T-cell (primary cell): ENCODE data around the gene R3HDM1. TPM values are rescaled to one million over a fixed set of nuclear protein-coding genes. Genes with fewer than 3 reads are reported as not detected.
A peak's percentile ranks its signal among the peaks of the same experiment; 100 is the strongest.

Experiments used
- ATAC-seq, 4 experiments: fragments of 200-7000 bp in 3 of 4; fragments of 150-1000 bp in 1 of 4; cut with Tn5 transposase; replicated peaks in 1 of 4; 1 replicate in 3 of 4; 2 replicates in 1 of 4; pipeline ENCODE4 v1.10.0; 2021; ENCODE audit warnings: moderate library complexity in 3 of 4, mild to moderate bottlenecking in 2 of 4, moderate number of reproducible peaks in 1 of 4
- CTCF ChIA-PET, 2 donors: fragments of 300-600 bp; sonication (Branson Sonifier 250); formaldehyde crosslinking; loops; one replicate each; lab custom pipeline; 2022; ENCODE audit warnings: antibody characterized with exemption in 2 of 2; lab: Charles Lee
- POLR2A ChIA-PET, 2 donors: fragments of 300-600 bp; sonication (Branson Sonifier 250); formaldehyde crosslinking; loops; one replicate each; lab custom pipeline; 2022; ENCODE audit warnings: antibody characterized with exemption in 2 of 2; lab: Charles Lee
- DNase-seq, 35 experiments: peaks; one replicate each; pipeline versions ENCODE4 v3.0.0 to v3.0.0-alpha.2; 2013 to 2023
- H3K27ac ChIP-seq: one replicate; pipeline ENCODE4 v1.5.1; 2013; ENCODE audit warnings: low read length
- H3K27me3 ChIP-seq, 2 experiments: replicated peaks in 1 of 2; 1 replicate in 1 of 2; 2 replicates in 1 of 2; pipeline versions ENCODE4 v1.6.1 to v1.7.0; 2013; ENCODE audit warnings: low read length in 1 of 2, mixed read lengths in 1 of 2; ENCODE audit not compliant: control insufficient read depth in 2 of 2, insufficient read depth in 2 of 2; ENCODE audit errors: extremely low read depth in 1 of 2
- H3K36me3 ChIP-seq, 2 donors: 1 replicate in 1 of 2; 2 replicates in 1 of 2; pipeline versions ENCODE4 v1.6.1 to v1.7.0; 2013; ENCODE audit warnings: low read length in 1 of 2; ENCODE audit not compliant: control insufficient read depth in 2 of 2, insufficient read depth in 1 of 2; ENCODE audit errors: extremely low read depth in 1 of 2
- H3K4me1 ChIP-seq, 2 experiments: 1 replicate in 1 of 2; 2 replicates in 1 of 2; pipeline versions ENCODE4 v1.6.1 to v1.7.0; 2013; ENCODE audit warnings: low read length in 2 of 2, mixed read lengths in 1 of 2; ENCODE audit not compliant: insufficient read depth in 2 of 2, control insufficient read depth in 1 of 2; ENCODE audit errors: extremely low read depth in 1 of 2
- H3K4me3 ChIP-seq, 2 donors: 1 replicate in 1 of 2; 2 replicates in 1 of 2; pipeline versions ENCODE4 v1.5.1 to v1.7.0; 2013; ENCODE audit warnings: mild to moderate bottlenecking in 2 of 2, low read length in 1 of 2, moderate library complexity in 1 of 2; ENCODE audit not compliant: control insufficient read depth in 1 of 2; ENCODE audit errors: extremely low read depth in 1 of 2
- H3K9me3 ChIP-seq: 2 replicates; pipeline ENCODE4 v1.7.0; 2013
- H3K27ac Mint-ChIP-seq, 2 donors: one replicate each; pipeline ENCODE4 v1.8.0; 2020 to 2021; ENCODE audit warnings: mild to moderate bottlenecking in 2 of 2, mixed read lengths in 2 of 2
- H3K27me3 Mint-ChIP-seq, 2 donors: one replicate each; pipeline ENCODE4 v1.8.0; 2021 to 2022; ENCODE audit warnings: mixed read lengths in 2 of 2
- H3K36me3 Mint-ChIP-seq: one replicate; pipeline ENCODE4 v1.8.0; 2021; ENCODE audit warnings: mixed read lengths
- H3K4me1 Mint-ChIP-seq, 3 donors: one replicate each; pipeline ENCODE4 v1.8.0; 2020 to 2022; ENCODE audit warnings: mixed read lengths in 3 of 3, mild to moderate bottlenecking in 1 of 3
- H3K4me3 Mint-ChIP-seq, 3 donors: one replicate each; pipeline ENCODE4 v1.8.0; 2020 to 2022; ENCODE audit warnings: mild to moderate bottlenecking in 3 of 3, mixed read lengths in 3 of 3, moderate library complexity in 3 of 3
- H3K9me3 Mint-ChIP-seq, 3 donors: one replicate each; pipeline ENCODE4 v1.8.0; 2020 to 2022; ENCODE audit warnings: mixed read lengths in 3 of 3
- WGBS: methylation state at CpG from one replicate; pipeline ENCODE4 v1.1.5; 2013; ENCODE audit warnings: missing lambda C conversion rate; ENCODE audit not compliant: insufficient coverage; 5-methylcytosine and 5-hydroxymethylcytosine counted together
- total RNA-seq, 35 experiments: library from RNA in 6 of 35; stranded (reverse) in 6 of 35; fragments of 120-200 nt in 1 of 35; gene quantifications; one replicate each; pipeline versions ENCODE4 v1.2.1 to v1.2.4 and lab custom pipeline; 2013 to 2026

The R3HDM1 gene
- total RNA-seq, 5 donors from 2014 or later (not counting 1 experiment from before 2014, with no cell fraction given): 38.4 to 44.8 (median 41.9) TPM

GRCh38 chr2:135504811-135505210 lies 26.5 kb upstream of the R3HDM1 start:
- Histone ChIP-seq H3K4me1 (no peaks in the 10 kb centered on the region), H3K36me3 (no peaks in the 10 kb centered on the region), H3K9me3 (no peaks in the 10 kb centered on the region), H3K27me3 (no peaks in the 10 kb centered on the region), H3K27ac (no peak overlapping the region), H3K4me3 (no peak overlapping the region)
- ChIA-PET CTCF (interaction anchor here in 1 of 2 donors (0.7 kb wide), 1 partner anchor 244 kb away, joined by 4 read pairs; no protein-coding TSS in a partner anchor), POLR2A (no interaction called here)
- Mint-ChIP-seq H3K27ac (no peak overlapping the region), H3K36me3 (peaks cover 34% of the 10 kb centered on the region), H3K4me3 (no peak overlapping the region), H3K4me1 (no peaks in the 10 kb centered on the region), H3K27me3 (no peaks in the 10 kb centered on the region), H3K9me3 (peaks cover 5 to 16% (median 7%) of the 10 kb centered on the region in 3 donors)
- WGBS: no CpG with 5 or more reads among the region's 1 CpG
- DNase-seq: no peak
- ATAC-seq: no peak

GRCh38 chr2:135510577-135510976 lies 20.7 kb upstream of the R3HDM1 start:
- peaks cover 11% of the 10 kb centered on the region for H3K36me3 Mint-ChIP-seq
- DNase-seq (no peak), ATAC-seq (no peak)
- ChIA-PET CTCF (no interaction called here), POLR2A (no interaction called here)
- no peaks in the 10 kb centered on the region for H3K36me3 ChIP-seq
- no peaks in the 10 kb centered on the region for H3K4me1 Mint-ChIP-seq
- H3K9me3 Mint-ChIP-seq: peaks cover 0 to 15% (median 7%) of the 10 kb centered on the region in 3 donors
- H3K27me3 ChIP-seq: no peaks in the 10 kb centered on the region
- H3K4me1 ChIP-seq: no peaks in the 10 kb centered on the region
- no peak overlapping the region for H3K27ac ChIP-seq
- WGBS: 84% methylated on average over 4 of the region's 5 CpGs
- H3K4me3 ChIP-seq: no peak overlapping the region
- H3K27me3 Mint-ChIP-seq: no peaks in the 10 kb centered on the region
- H3K27ac Mint-ChIP-seq: no peak overlapping the region
- no peaks in the 10 kb centered on the region for H3K9me3 ChIP-seq
- H3K4me3 Mint-ChIP-seq: no peak overlapping the region

- no peaks in the 10 kb centered on the region for H3K4me1 Mint-ChIP-seq
- no peak overlapping the region for H3K4me3 ChIP-seq
- H3K27me3 Mint-ChIP-seq: no peaks in the 10 kb centered on the region
- peaks cover 0 to 15% (median 7%) of the 10 kb centered on the region in 3 donors for H3K9me3 Mint-ChIP-seq
- WGBS: no CpG with 5 or more reads among the region's 2 CpGs
- H3K36me3 ChIP-seq: no peaks in the 10 kb centered on the region
- ATAC-seq (no peak), DNase-seq (no peak)
- no peaks in the 10 kb centered on the region for H3K4me1 ChIP-seq
- no peaks in the 10 kb centered on the region for H3K27me3 ChIP-seq
- peaks cover 11% of the 10 kb centered on the region for H3K36me3 Mint-ChIP-seq
- no peak overlapping the region for H3K4me3 Mint-ChIP-seq
- H3K9me3 ChIP-seq: peaks cover 3% of the 10 kb centered on the region
- no peak overlapping the region for H3K27ac ChIP-seq
- ChIA-PET POLR2A (no interaction called here), CTCF (no interaction called here)
- no peak overlapping the region for H3K27ac Mint-ChIP-seq
Observed at GRCh38 chr2:135512099-135512498, 19.2 kb upstream of the R3HDM1 start.

- Mint-ChIP-seq H3K27me3 (no peaks in the 10 kb centered on the region), H3K9me3 (no peaks in the 10 kb centered on the region), H3K4me1 (peaks cover 0 to 6% (median 0%) of the 10 kb centered on the region in 3 donors), H3K36me3 (peaks cover 17% of the 10 kb centered on the region), H3K27ac (no peak overlapping the region), H3K4me3 (no peak overlapping the region)
- Histone ChIP-seq H3K4me3 (no peak overlapping the region), H3K9me3 (no peaks in the 10 kb centered on the region), H3K4me1 (peaks cover 0 to 11% of the 10 kb centered on the region in 2 experiments), H3K27me3 (no peaks in the 10 kb centered on the region), H3K27ac (no peak overlapping the region), H3K36me3 (no peaks in the 10 kb centered on the region)
- DNase-seq: no peak
- no peak for ATAC-seq
- ChIA-PET CTCF (interaction anchor here in 1 of 2 donors (0.6 to 0.7 kb wide), 3 partner anchors 101 to 469 kb away, joined by 3 to 6 read pairs (median 3); no protein-coding TSS in a partner anchor), POLR2A (interaction anchor here in 1 of 2 donors (0.6 kb wide), 2 partner anchors 81 to 563 kb away, joined by 3 to 8 read pairs; no protein-coding TSS in a partner anchor)
- WGBS: no CpG with 5 or more reads among the region's 1 CpG
Observed at GRCh38 chr2:135525786-135526185, 5.5 kb upstream of the R3HDM1 start.

GRCh38 chr2:135528006-135528405 lies 3.3 kb upstream of the R3HDM1 start:
- Mint-ChIP-seq H3K4me3 (no peak overlapping the region), H3K9me3 (no peaks in the 10 kb centered on the region), H3K27ac (no peak overlapping the region), H3K36me3 (peaks cover 7% of the 10 kb centered on the region), H3K27me3 (no peaks in the 10 kb centered on the region), H3K4me1 (peaks cover 6 to 10% (median 9%) of the 10 kb centered on the region in 3 donors)
- Histone ChIP-seq H3K4me1 (peaks cover 9 to 15% of the 10 kb centered on the region in 2 experiments), H3K27ac (no peak overlapping the region), H3K4me3 (no peak overlapping the region), H3K9me3 (no peaks in the 10 kb centered on the region), H3K36me3 (no peaks in the 10 kb centered on the region), H3K27me3 (no peaks in the 10 kb centered on the region)
- no peak for DNase-seq
- ChIA-PET POLR2A (interaction anchor here (0.6 to 0.7 kb wide), 2 partner anchors 40 to 858 kb away, joined by 3 to 5 read pairs; no protein-coding TSS in a partner anchor), CTCF (interaction anchor here (0.6 kb wide), 3 partner anchors 32 to 216 kb away, joined by 3 read pairs; no protein-coding TSS in a partner anchor)
- WGBS: 100% methylated on average over 1 of the region's 3 CpGs
- no peak for ATAC-seq

- 3% methylated on average over 6 of the region's 46 CpGs for WGBS
- Mint-ChIP-seq H3K9me3 (no peaks in the 10 kb centered on the region), H3K27ac (peak within 1 kb of the TSS; percentile 41 to 83), H3K36me3 (no peaks in the 10 kb centered on the region), H3K4me3 (no peak within 1 kb of the TSS), H3K4me1 (peaks cover 18 to 24% (median 21%) of the 10 kb centered on the region in 3 donors), H3K27me3 (no peaks in the 10 kb centered on the region)
- DNase-seq (peak; percentile 82 to 98 (median 96)), ATAC-seq (peak; percentile 77 to 80 (median 79))
- ChIA-PET CTCF (interaction anchor here in 1 of 2 donors (0.5 to 1.2 kb wide), 12 partner anchors 55 to 526 kb away, joined by 3 to 7 read pairs (median 4); partner anchors contain the start of genes RAB3GAP1 and UBXN4), POLR2A (interaction anchor here in 1 of 2 donors (0.6 to 1.2 kb wide), 9 partner anchors 208 to 612 kb away, joined by 3 to 11 read pairs (median 3); partner anchors contain the start of genes CCNT2, RAB3GAP1 and UBXN4)
- Histone ChIP-seq H3K36me3 (no peaks in the 10 kb centered on the region), H3K4me1 (peaks cover 12 to 22% of the 10 kb centered on the region in 2 experiments), H3K27me3 (no peaks in the 10 kb centered on the region), H3K27ac (peak within 1 kb of the TSS; percentile 91), H3K9me3 (no peaks in the 10 kb centered on the region), H3K4me3 (peak within 1 kb of the TSS; percentile 89 to 91)
Observed at GRCh38 chr2:135530313-135531230, 712 bp upstream of the R3HDM1 start, which contains the start of gene ZRANB3. Gene ZRANB3 (minus strand): TSS chr2:135531218.
